ENCODE results near the gene ARHGAP1.

DNA sequence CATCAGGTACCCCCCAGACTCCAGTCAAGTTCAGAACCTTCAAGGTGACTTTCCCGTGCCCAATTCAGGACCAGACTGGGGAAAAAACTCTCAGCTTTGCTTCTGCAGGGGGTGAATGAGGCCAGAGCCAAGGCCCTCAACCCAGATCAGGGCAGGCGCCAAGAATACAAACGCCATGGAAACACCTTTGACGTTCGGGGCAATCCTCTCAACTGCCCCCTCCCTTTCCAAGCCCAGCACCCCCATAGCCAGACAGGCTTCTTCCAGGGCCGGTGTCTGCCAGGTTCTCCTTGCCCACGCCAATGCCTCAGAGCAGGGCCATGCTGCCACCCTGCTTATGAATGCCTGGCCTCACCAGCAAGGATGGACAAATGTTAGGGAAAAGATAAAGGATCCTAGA, 5.8 kb downstream of the ARHGAP1 start:
- TF ChIP-seq, protein P1, sequence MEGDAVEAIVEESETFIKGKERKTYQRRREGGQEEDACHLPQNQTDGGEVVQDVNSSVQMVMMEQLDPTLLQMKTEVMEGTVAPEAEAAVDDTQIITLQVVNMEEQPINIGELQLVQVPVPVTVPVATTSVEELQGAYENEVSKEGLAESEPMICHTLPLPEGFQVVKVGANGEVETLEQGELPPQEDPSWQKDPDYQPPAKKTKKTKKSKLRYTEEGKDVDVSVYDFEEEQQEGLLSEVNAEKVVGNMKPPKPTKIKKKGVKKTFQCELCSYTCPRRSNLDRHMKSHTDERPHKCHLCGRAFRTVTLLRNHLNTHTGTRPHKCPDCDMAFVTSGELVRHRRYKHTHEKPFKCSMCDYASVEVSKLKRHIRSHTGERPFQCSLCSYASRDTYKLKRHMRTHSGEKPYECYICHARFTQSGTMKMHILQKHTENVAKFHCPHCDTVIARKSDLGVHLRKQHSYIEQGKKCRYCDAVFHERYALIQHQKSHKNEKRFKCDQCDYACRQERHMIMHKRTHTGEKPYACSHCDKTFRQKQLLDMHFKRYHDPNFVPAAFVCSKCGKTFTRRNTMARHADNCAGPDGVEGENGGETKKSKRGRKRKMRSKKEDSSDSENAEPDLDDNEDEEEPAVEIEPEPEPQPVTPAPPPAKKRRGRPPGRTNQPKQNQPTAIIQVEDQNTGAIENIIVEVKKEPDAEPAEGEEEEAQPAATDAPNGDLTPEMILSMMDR (conservative IDR thresholded peaks at IDR 0.05; ENCODE audit: low read depth, low read length) = no peak
- TF ChIP-seq EZH2 (IDR thresholded peaks at IDR 0.05; ENCODE audit: low read length, unreplicated experiment) (no peak), EZH2phosphoT487 (IDR thresholded peaks at IDR 0.05; ENCODE audit: borderline replicate concordance, low read length) (no peak)

Measured in PC-3 (cell line).